ENCODE results near the gene TMEM132D.

DNA sequence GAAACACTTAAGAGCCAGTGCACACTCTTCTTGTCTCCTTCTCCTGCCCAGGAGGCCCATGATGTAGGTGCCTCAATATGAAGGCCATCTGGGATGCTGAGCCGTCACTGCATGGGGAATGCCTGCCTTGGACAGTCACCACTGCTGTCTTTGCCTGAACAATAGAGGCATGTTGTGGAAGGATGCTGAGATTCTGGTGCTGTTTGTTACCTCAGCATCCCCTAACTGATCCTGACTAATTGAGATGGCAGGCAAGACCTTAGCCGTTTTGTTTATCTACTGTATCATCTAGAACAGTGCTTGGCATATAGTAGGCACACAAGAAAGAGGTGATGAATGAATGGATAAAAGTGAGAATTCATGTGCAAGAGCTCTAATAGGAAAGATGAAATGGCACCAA, 797.1 kb downstream of the TMEM132D start:
- no peak for TF ChIP-seq POLR2A (IDR thresholded peaks at IDR 0.05)
- TF ChIP-seq, protein P1, sequence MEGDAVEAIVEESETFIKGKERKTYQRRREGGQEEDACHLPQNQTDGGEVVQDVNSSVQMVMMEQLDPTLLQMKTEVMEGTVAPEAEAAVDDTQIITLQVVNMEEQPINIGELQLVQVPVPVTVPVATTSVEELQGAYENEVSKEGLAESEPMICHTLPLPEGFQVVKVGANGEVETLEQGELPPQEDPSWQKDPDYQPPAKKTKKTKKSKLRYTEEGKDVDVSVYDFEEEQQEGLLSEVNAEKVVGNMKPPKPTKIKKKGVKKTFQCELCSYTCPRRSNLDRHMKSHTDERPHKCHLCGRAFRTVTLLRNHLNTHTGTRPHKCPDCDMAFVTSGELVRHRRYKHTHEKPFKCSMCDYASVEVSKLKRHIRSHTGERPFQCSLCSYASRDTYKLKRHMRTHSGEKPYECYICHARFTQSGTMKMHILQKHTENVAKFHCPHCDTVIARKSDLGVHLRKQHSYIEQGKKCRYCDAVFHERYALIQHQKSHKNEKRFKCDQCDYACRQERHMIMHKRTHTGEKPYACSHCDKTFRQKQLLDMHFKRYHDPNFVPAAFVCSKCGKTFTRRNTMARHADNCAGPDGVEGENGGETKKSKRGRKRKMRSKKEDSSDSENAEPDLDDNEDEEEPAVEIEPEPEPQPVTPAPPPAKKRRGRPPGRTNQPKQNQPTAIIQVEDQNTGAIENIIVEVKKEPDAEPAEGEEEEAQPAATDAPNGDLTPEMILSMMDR (IDR thresholded peaks at IDR 0.05) = no peak
- no peak for TF ChIP-seq POLR2AphosphoS5 (IDR thresholded peaks at IDR 0.05)

Measured in gastroesophageal sphincter (tissue), 3 donors.